GM23338 (cell line): ENCODE data around the gene PGBD5.

ENCODE experiments used
- CREB1 ChIP-seq: fragments of 250-450 bp; sonication (Bioruptor Pico); IDR thresholded peaks from 2 replicates; pipeline ENCODE4 v1.5.0; 2020; ENCODE audit warnings: low read depth, mild to moderate bottlenecking, moderate library complexity
- ETS1 ChIP-seq: IDR thresholded peaks from 2 replicates; pipeline ENCODE4 v1.6.1; 2016; ENCODE audit warnings: antibody characterized with exemption
- EZH2 ChIP-seq: fragments of 200-600 bp; sonication (generic); IDR thresholded peaks from one replicate; pipeline ENCODE4 v1.8.0; 2017; ENCODE audit warnings: antibody characterized with exemption, mild to moderate bottlenecking, low read depth; ENCODE audit not compliant: unreplicated experiment
- EZH2phosphoT487 ChIP-seq: fragments of 200-600 bp; sonication (generic); IDR thresholded peaks from one replicate; pipeline ENCODE4 v1.8.1; 2018; ENCODE audit warnings: antibody characterized with exemption; ENCODE audit not compliant: unreplicated experiment
- POLR2AphosphoS5 ChIP-seq: IDR thresholded peaks from 2 replicates; pipeline ENCODE4 v1.6.1; 2016; ENCODE audit warnings: antibody characterized with exemption, low read depth
- REST ChIP-seq: IDR thresholded peaks from one replicate; pipeline ENCODE4 v1.6.1; 2018; ENCODE audit warnings: antibody characterized with exemption; ENCODE audit not compliant: unreplicated experiment
- TF ChIP-seq, protein P1 (sequence below), 2 experiments: fragments of 200-600 bp in 1 of 2; sonication (generic) in 1 of 2; conservative IDR thresholded peaks; 2 replicates each; pipeline versions ENCODE4 v1.5.1 to v1.6.1; 2016 to 2017; ENCODE audit warnings: antibody characterized with exemption in 2 of 2, low read depth in 2 of 2, mild to moderate bottlenecking in 2 of 2, moderate library complexity in 1 of 2

DNA sequence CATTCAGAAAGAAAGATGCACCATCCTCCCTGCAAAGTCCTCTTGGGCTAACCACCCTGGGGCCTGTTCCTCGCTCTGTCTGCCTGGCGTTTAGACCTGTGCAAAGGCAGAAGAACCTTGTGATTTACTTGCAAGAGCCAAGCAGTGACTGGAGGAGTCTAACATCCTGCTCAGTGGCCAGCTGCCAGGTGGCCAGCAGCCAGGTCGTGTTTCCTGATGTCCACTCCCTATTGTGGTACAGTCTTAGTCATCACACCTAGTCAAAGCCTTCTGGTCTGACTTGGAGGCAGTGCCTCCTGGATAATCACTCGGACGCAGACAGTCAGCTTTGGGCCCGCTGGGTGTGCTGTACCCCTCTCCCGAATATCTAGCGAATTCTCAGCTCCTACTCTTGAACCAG is 118.1 kb downstream of the PGBD5 start:
- TF ChIP-seq, protein P1, sequence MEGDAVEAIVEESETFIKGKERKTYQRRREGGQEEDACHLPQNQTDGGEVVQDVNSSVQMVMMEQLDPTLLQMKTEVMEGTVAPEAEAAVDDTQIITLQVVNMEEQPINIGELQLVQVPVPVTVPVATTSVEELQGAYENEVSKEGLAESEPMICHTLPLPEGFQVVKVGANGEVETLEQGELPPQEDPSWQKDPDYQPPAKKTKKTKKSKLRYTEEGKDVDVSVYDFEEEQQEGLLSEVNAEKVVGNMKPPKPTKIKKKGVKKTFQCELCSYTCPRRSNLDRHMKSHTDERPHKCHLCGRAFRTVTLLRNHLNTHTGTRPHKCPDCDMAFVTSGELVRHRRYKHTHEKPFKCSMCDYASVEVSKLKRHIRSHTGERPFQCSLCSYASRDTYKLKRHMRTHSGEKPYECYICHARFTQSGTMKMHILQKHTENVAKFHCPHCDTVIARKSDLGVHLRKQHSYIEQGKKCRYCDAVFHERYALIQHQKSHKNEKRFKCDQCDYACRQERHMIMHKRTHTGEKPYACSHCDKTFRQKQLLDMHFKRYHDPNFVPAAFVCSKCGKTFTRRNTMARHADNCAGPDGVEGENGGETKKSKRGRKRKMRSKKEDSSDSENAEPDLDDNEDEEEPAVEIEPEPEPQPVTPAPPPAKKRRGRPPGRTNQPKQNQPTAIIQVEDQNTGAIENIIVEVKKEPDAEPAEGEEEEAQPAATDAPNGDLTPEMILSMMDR (conservative IDR thresholded peaks at IDR 0.05; ENCODE audit: low read depth in 2 of 2), result no peak
- no peak for TF ChIP-seq EZH2phosphoT487
- no peak for TF ChIP-seq EZH2
- no peak for TF ChIP-seq POLR2AphosphoS5
- no peak for TF ChIP-seq ETS1
- no peak for TF ChIP-seq REST
- no peak for TF ChIP-seq CREB1 (CRISPR knock-in tag)
